Thymus (tissue), 11 donors: ENCODE results near the gene MTNR1A. TPM values are rescaled to one million over a fixed set of nuclear protein-coding genes. Genes with fewer than 3 reads are reported as not detected.
"Not testable (repeated sequence)": the region's sequence is repeated elsewhere in the genome, so short reads cannot be mapped to it uniquely, and the experiment has no call there.

Experiments
- DNase-seq, 9 donors: peaks; one replicate each; pipeline ENCODE4 v3.0.0-alpha.2; 2013; ENCODE audit warnings: low spot score in 9 of 9, low read depth in 6 of 9, missing footprints in 1 of 9
- H3K27ac ChIP-seq, 2 donors: one replicate each; pipeline ENCODE4 v1.5.1; 2013; ENCODE audit warnings: control low read depth in 1 of 2, low read depth in 1 of 2, low read length in 1 of 2, mild to moderate bottlenecking in 1 of 2, moderate library complexity in 1 of 2
- H3K27me3 ChIP-seq, 2 donors: one replicate each; pipeline ENCODE4 v1.5.1; 2013; ENCODE audit warnings: low read length in 1 of 2; ENCODE audit not compliant: control insufficient read depth in 2 of 2, insufficient read depth in 1 of 2
- H3K36me3 ChIP-seq, 2 donors: one replicate each; pipeline ENCODE4 v1.5.1; 2013; ENCODE audit warnings: low read length in 1 of 2, mild to moderate bottlenecking in 1 of 2, moderate library complexity in 1 of 2; ENCODE audit not compliant: control insufficient read depth in 2 of 2, insufficient read depth in 2 of 2
- H3K4me1 ChIP-seq, 2 donors: one replicate each; pipeline ENCODE4 v1.5.1; 2013; ENCODE audit warnings: low read length in 2 of 2; ENCODE audit not compliant: control insufficient read depth in 2 of 2, insufficient read depth in 2 of 2
- H3K4me3 ChIP-seq, 2 donors: one replicate each; pipeline ENCODE4 v1.5.1; 2013; ENCODE audit warnings: low read length in 2 of 2, control low read depth in 1 of 2, mild to moderate bottlenecking in 1 of 2
- H3K9me3 ChIP-seq, 2 donors: one replicate each; pipeline ENCODE4 v1.5.1; 2013; ENCODE audit warnings: low read length in 1 of 2, mild to moderate bottlenecking in 1 of 2; ENCODE audit not compliant: control insufficient read depth in 2 of 2, insufficient read depth in 1 of 2
- WGBS: extraction: QIAGEN DNeasy Blood & Tissue Kit; methylation state at CpG from one replicate; pipeline ENCODE4 v1.1.7; 2013; 5-methylcytosine and 5-hydroxymethylcytosine counted together
- polyA plus RNA-seq: library from polyadenylated mRNA; stranded (reverse); fragments of 200-250 nt; gene quantifications from one replicate; pipeline ENCODE4 v1.2.3, GENCODE V29; 2013
- total RNA-seq: library from RNA; stranded (reverse); fragments of 120-200 nt; gene quantifications from one replicate; pipeline ENCODE4 v1.2.4, GENCODE V29; 2013
- donor health status: healthy.

The MTNR1A gene
- total and polyA plus RNA-seq, 2 donors, result 0.05 TPM; not detected in 1

GRCh38 chr4:186516287-186516686, 39.1 kb downstream of the MTNR1A start:
- DNase-seq, result no peak
- H3K9me3 ChIP-seq, result peaks cover 0 to 10% of the 10 kb centered on the region in 2 donors
- H3K27me3 ChIP-seq, result no peaks in the 10 kb centered on the region
- no peak overlapping the region for H3K4me3 ChIP-seq
- 68% methylated on average over 4 of the region's 4 CpGs for WGBS
- no peak overlapping the region for H3K27ac ChIP-seq
- H3K36me3 ChIP-seq, result no peaks in the 10 kb centered on the region
- no peaks in the 10 kb centered on the region for H3K4me1 ChIP-seq

GRCh38 chr4:186514271-186514950, 41.0 kb downstream of the MTNR1A start:
- peaks cover 0 to 9% of the 10 kb centered on the region in 2 donors for H3K9me3 ChIP-seq
- no peak overlapping the region for H3K4me3 ChIP-seq
- H3K27ac ChIP-seq, result no peak overlapping the region
- no peaks in the 10 kb centered on the region for H3K36me3 ChIP-seq
- WGBS, result 92% methylated on average over 8 of the region's 8 CpGs
- H3K4me1 ChIP-seq, result no peaks in the 10 kb centered on the region
- no peak for DNase-seq
- no peaks in the 10 kb centered on the region for H3K27me3 ChIP-seq

GRCh38 chr4:186504771-186505170, 50.6 kb downstream of the MTNR1A start:
- peaks cover 0 to 18% of the 10 kb centered on the region in 2 donors for H3K9me3 ChIP-seq
- H3K27ac ChIP-seq, H3K27me3 ChIP-seq, H3K36me3 ChIP-seq, H3K4me1 ChIP-seq, DNase-seq, H3K4me3 ChIP-seq: not testable (repeated sequence)
- 97% methylated on average over 8 of the region's 8 CpGs for WGBS

GRCh38 chr4:186502231-186502630, 53.1 kb downstream of the MTNR1A start:
- Histone ChIP-seq H3K27ac (no peak overlapping the region), H3K27me3 (no peaks in the 10 kb centered on the region), H3K4me1 (no peaks in the 10 kb centered on the region), H3K9me3 (peaks cover 0 to 18% of the 10 kb centered on the region in 2 donors), H3K4me3 (no peak overlapping the region), H3K36me3 (no peaks in the 10 kb centered on the region)
- no peak for DNase-seq
- WGBS, result 82% methylated on average over 2 of the region's 2 CpGs

- no peak for DNase-seq
- H3K4me1 ChIP-seq, result no peaks in the 10 kb centered on the region
- H3K9me3 ChIP-seq, result peaks cover 0 to 16% of the 10 kb centered on the region in 2 donors
- no peaks in the 10 kb centered on the region for H3K36me3 ChIP-seq
- H3K4me3 ChIP-seq, result no peak overlapping the region
- no peak overlapping the region for H3K27ac ChIP-seq
- 89% methylated on average over 8 of the region's 8 CpGs for WGBS
- H3K27me3 ChIP-seq, result no peaks in the 10 kb centered on the region
These were observed 53.8 kb downstream of the MTNR1A start for GRCh38 chr4:186501554-186501953.

GRCh38 chr4:186500721-186501304, 54.6 kb downstream of the MTNR1A start:
- Histone ChIP-seq H3K27me3 (no peaks in the 10 kb centered on the region), H3K4me3 (no peak overlapping the region), H3K4me1 (no peaks in the 10 kb centered on the region), H3K27ac (no peak overlapping the region), H3K9me3 (peaks cover 0 to 14% of the 10 kb centered on the region in 2 donors), H3K36me3 (no peaks in the 10 kb centered on the region)
- 85% methylated on average over 39 of the region's 39 CpGs for WGBS
- DNase-seq, result no peak

GRCh38 chr4:186499467-186499866, 55.9 kb downstream of the MTNR1A start:
- H3K4me1 ChIP-seq, result no peaks in the 10 kb centered on the region
- DNase-seq, result no peak
- no peaks in the 10 kb centered on the region for H3K36me3 ChIP-seq
- WGBS, result 98% methylated on average over 4 of the region's 4 CpGs
- H3K27ac ChIP-seq, result no peak overlapping the region
- no peaks in the 10 kb centered on the region for H3K27me3 ChIP-seq
- no peak overlapping the region for H3K4me3 ChIP-seq
- H3K9me3 ChIP-seq, result peaks cover 0 to 19% of the 10 kb centered on the region in 2 donors

GRCh38 chr4:186497043-186497442, 58.3 kb downstream of the MTNR1A start:
- H3K9me3 ChIP-seq, result peaks cover 0 to 22% of the 10 kb centered on the region in 2 donors
- WGBS, result 91% methylated on average over 8 of the region's 8 CpGs

GRCh38 chr4:186494496-186494895, 60.9 kb downstream of the MTNR1A start:
- Histone ChIP-seq H3K4me1 (no peaks in the 10 kb centered on the region), H3K4me3 (no peak overlapping the region), H3K9me3 (peaks cover 0 to 24% of the 10 kb centered on the region in 2 donors), H3K27ac (no peak overlapping the region), H3K36me3 (no peaks in the 10 kb centered on the region), H3K27me3 (no peaks in the 10 kb centered on the region)
- DNase-seq, result no peak
- 98% methylated on average over 1 of the region's 1 CpG for WGBS

More at GRCh38 chr4:186497043-186497442, 58.3 kb downstream of the MTNR1A start:
- Histone ChIP-seq H3K36me3 (no peaks in the 10 kb centered on the region), H3K4me3 (no peak overlapping the region), H3K27me3 (no peaks in the 10 kb centered on the region), H3K27ac (no peak overlapping the region), H3K4me1 (no peaks in the 10 kb centered on the region)
- DNase-seq, result no peak
